Endodermal cell (in vitro differentiated cells): ENCODE results near the gene ATP1A2. TPM values are rescaled to one million over a fixed set of nuclear protein-coding genes. Genes with fewer than 3 reads are reported as not detected.

Experiments used
- DNase-seq: peaks from one replicate; pipeline ENCODE4 v3.0.0-alpha.2; 2017
- H3K27ac ChIP-seq: 2 replicates; pipeline ENCODE4 v1.5.1; 2013; ENCODE audit warnings: mild to moderate bottlenecking, low read depth, low read length, moderate library complexity
- H3K27me3 ChIP-seq: 2 replicates; pipeline ENCODE4 v1.6.1; 2013; ENCODE audit warnings: mild to moderate bottlenecking, low read length, moderate library complexity; ENCODE audit not compliant: insufficient read depth, control insufficient read depth, poor library complexity, severe bottlenecking
- H3K36me3 ChIP-seq: 2 replicates; pipeline ENCODE4 v1.7.0; 2013; ENCODE audit warnings: mild to moderate bottlenecking, low read length, moderate library complexity; ENCODE audit not compliant: control insufficient read depth, insufficient read depth
- H3K4me1 ChIP-seq: one replicate; pipeline ENCODE4 v1.7.0; 2013; ENCODE audit warnings: low read length; ENCODE audit not compliant: control insufficient read depth, insufficient read depth
- H3K4me3 ChIP-seq: 2 replicates; pipeline ENCODE4 v1.5.1; 2013; ENCODE audit warnings: mild to moderate bottlenecking, low read length, moderate library complexity
- H3K9ac ChIP-seq: 2 replicates; pipeline ENCODE4 v1.6.1; 2013; ENCODE audit warnings: mild to moderate bottlenecking, low read length, moderate library complexity; ENCODE audit not compliant: poor library complexity, severe bottlenecking; ENCODE audit errors: extremely low read depth
- H3K9me3 ChIP-seq: 2 replicates; pipeline ENCODE4 v1.6.1; 2013; ENCODE audit warnings: mild to moderate bottlenecking, low read length, moderate library complexity; ENCODE audit not compliant: control insufficient read depth
- H3K27ac Mint-ChIP-seq: 2 replicates; pipeline ENCODE4 v1.8.0; 2020; ENCODE audit warnings: mixed read lengths
- H3K27me3 Mint-ChIP-seq: 2 replicates; pipeline ENCODE4 v1.8.0; 2021; ENCODE audit warnings: mild to moderate bottlenecking, mixed read lengths; ENCODE audit not compliant: insufficient read depth
- H3K36me3 Mint-ChIP-seq: 2 replicates; pipeline ENCODE4 v1.8.0; 2020; ENCODE audit warnings: low read depth, mixed read lengths
- H3K4me1 Mint-ChIP-seq: 2 replicates; pipeline ENCODE4 v1.8.0; 2020; ENCODE audit warnings: mixed read lengths
- H3K4me3 Mint-ChIP-seq: 2 replicates; pipeline ENCODE4 v1.8.0; 2020; ENCODE audit warnings: mild to moderate bottlenecking, moderate library complexity, mixed read lengths
- H3K9me3 Mint-ChIP-seq: 2 replicates; pipeline ENCODE4 v1.8.0; 2020; ENCODE audit warnings: mild to moderate bottlenecking, mixed read lengths
- CTCF ChIP-seq: fragments of 200-600 bp; sonication (generic); conservative IDR thresholded peaks from 2 replicates; pipeline ENCODE4 v1.5.0; 2021; ENCODE audit warnings: antibody characterized with exemption, mild to moderate bottlenecking
- WGBS, 2 experiments: methylation state at CpG; one replicate each; pipeline versions ENCODE4 v1.1.5 to v1.1.7; 2013; ENCODE audit warnings: missing lambda C conversion rate in 2 of 2, mixed read lengths in 1 of 2; ENCODE audit not compliant: insufficient coverage in 1 of 2, insufficient read length in 1 of 2; 5-methylcytosine and 5-hydroxymethylcytosine counted together
- total RNA-seq, 2 donors: library from RNA; stranded (reverse); fragmentation: NEBNext Ultra II Directional in 1 of 2; extraction: Animal tissue kit (Norgen Biotek cat#: 25700) in 1 of 2; gene quantifications; 2 replicates in 1 of 2; 3 replicates in 1 of 2; pipeline ENCODE4 v1.2.1, GENCODE V29; 2021

ATP1A2 gene
- total RNA-seq, 2 donors from 2014 or later: 3.0 to 3.2 TPM

DNA sequence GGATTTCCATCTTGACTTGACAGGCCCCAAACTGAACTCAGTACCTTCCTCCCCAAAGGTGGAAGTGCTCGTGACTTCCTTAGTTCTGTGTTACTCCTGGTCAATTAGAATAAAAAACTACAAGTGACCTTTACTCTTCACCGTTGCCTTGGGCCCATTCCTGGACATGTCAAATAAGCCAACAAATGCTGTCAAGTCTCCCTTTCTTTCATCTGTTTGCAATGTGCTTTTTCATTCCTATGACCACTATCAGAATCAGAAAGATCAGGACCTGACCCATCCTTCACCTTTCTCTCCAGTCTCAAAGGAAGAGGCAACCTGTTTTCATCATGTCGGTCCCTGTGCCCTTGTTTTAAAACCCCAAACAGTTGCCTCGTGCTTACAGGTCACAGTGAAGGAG lies 40.7 kb upstream of the ATP1A2 start:
- Mint-ChIP-seq H3K4me3 (no peak overlapping the region), H3K27me3 (peaks cover 76% of the 10 kb centered on the region)
- WGBS, 2 experiments: 77 to 79% methylated on average over 4 of the region's 4 CpGs

DNA sequence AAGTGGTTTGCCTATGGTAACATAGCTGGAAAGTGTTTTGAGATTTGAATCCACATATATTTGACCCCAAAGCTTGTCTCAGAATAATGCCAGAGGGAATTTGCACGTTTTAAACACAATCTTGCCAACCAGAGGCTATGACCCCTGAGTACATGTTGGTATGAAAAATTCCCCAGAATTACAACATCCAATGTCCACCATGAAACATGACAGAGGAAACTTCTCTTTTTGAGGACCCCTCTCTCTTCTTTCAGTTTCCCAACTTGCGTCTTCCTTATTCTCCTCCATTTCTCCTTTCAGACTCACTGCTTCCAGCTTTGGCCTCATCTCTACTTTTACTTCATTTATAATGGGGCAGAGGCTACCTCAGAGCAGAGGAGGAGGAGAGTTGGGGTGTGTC lies 39.7 kb upstream of the ATP1A2 start:
- H3K9ac ChIP-seq: no peak overlapping the region
- Mint-ChIP-seq H3K9me3 (no peaks in the 10 kb centered on the region), H3K27ac (no peak overlapping the region), H3K36me3 (no peaks in the 10 kb centered on the region), H3K4me3 (no peak overlapping the region), H3K27me3 (peaks cover 79% of the 10 kb centered on the region), H3K4me1 (no peaks in the 10 kb centered on the region)
- no peak overlapping the region for H3K4me3 ChIP-seq
- peaks cover 6% of the 10 kb centered on the region for H3K4me1 ChIP-seq
- H3K27ac ChIP-seq: no peak overlapping the region
- TF ChIP-seq CTCF: no peak
- H3K9me3 ChIP-seq: no peaks in the 10 kb centered on the region
- no peak for DNase-seq
- no peaks in the 10 kb centered on the region for H3K36me3 ChIP-seq
- 50 to 68% methylated on average over 1 to 2 of the region's 2 CpGs for WGBS, 2 experiments
- H3K27me3 ChIP-seq: peaks cover 52% of the 10 kb centered on the region

More for the DNA sequence above, 40.7 kb upstream of the ATP1A2 start:
- no peak for TF ChIP-seq CTCF
- Histone ChIP-seq H3K4me3 (no peak overlapping the region), H3K9me3 (no peaks in the 10 kb centered on the region), H3K36me3 (no peaks in the 10 kb centered on the region), H3K9ac (no peak overlapping the region), H3K4me1 (peaks cover 8% of the 10 kb centered on the region), H3K27me3 (peaks cover 43% of the 10 kb centered on the region), H3K27ac (no peak overlapping the region)
- H3K9me3 Mint-ChIP-seq: no peaks in the 10 kb centered on the region
- no peak for DNase-seq
- H3K4me1 Mint-ChIP-seq: peaks cover 4% of the 10 kb centered on the region
- H3K36me3 Mint-ChIP-seq: no peaks in the 10 kb centered on the region
- H3K27ac Mint-ChIP-seq: no peak overlapping the region

GRCh38 chr1:160076295-160076694 lies 39.3 kb upstream of the ATP1A2 start:
- Mint-ChIP-seq H3K27ac (no peak overlapping the region), H3K4me3 (no peak overlapping the region), H3K27me3 (peaks cover 81% of the 10 kb centered on the region), H3K4me1 (no peaks in the 10 kb centered on the region), H3K9me3 (no peaks in the 10 kb centered on the region), H3K36me3 (no peaks in the 10 kb centered on the region)
- peaks cover under 1% of the 10 kb centered on the region for H3K4me1 ChIP-seq
- no peak for TF ChIP-seq CTCF
- H3K9ac ChIP-seq: no peak overlapping the region
- WGBS, 2 experiments: 64 to 94% methylated on average over 3 of the region's 3 CpGs
- no peak for DNase-seq
- no peak overlapping the region for H3K27ac ChIP-seq
- no peak overlapping the region for H3K4me3 ChIP-seq
- peaks cover 54% of the 10 kb centered on the region for H3K27me3 ChIP-seq
- H3K9me3 ChIP-seq: no peaks in the 10 kb centered on the region
- no peaks in the 10 kb centered on the region for H3K36me3 ChIP-seq
